ENCODE measurements around the gene PSMD13. TPM values are rescaled to one million over a fixed set of nuclear protein-coding genes. Genes with fewer than 3 reads are reported as not detected.

Gene PSMD13
- total and polyA plus RNA-seq, 4 donors = 48.8 to 56.7 (median 52.8) TPM

DNA sequence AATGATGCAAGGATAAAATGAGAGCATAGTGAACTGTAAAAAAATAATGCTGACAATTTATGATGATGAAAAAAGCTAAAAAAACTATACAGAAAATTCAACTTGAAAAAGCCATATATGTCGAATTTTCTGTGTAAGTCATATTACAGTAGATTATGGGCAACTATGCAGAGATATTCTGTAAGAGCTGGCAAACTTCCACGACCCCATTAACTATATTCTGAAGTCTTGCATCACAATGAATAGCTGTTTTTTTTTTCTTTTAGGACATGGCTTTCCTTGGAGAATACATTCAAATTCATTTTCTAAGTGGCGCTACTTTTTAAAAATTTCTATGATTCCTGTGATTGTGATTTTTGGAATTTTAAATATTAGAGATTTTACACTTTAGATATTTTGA, 18.4 kb downstream of the PSMD13 start:
- peaks cover 6 to 33% (median 14%) of the 10 kb centered on the region in 4 donors for H3K36me3 ChIP-seq (ENCODE audit: control insufficient read depth in 4 of 4, insufficient read depth in 3 of 4, low read depth in 1 of 4, low read length in 3 of 4)
- no peak overlapping the region for H3K27ac ChIP-seq (ENCODE audit: low read depth in 1 of 2, low read length in 2 of 2)
- TF ChIP-seq JUND (IDR thresholded peaks at IDR 0.05) = no peak
- TF ChIP-seq NR2F2 (IDR thresholded peaks at IDR 0.05) = no peak
- no peak for TF ChIP-seq GABPA (IDR thresholded peaks at IDR 0.05 in 1 of 2, conservative IDR thresholded peaks at IDR 0.05 in 1 of 2)
- TF ChIP-seq, protein P1, sequence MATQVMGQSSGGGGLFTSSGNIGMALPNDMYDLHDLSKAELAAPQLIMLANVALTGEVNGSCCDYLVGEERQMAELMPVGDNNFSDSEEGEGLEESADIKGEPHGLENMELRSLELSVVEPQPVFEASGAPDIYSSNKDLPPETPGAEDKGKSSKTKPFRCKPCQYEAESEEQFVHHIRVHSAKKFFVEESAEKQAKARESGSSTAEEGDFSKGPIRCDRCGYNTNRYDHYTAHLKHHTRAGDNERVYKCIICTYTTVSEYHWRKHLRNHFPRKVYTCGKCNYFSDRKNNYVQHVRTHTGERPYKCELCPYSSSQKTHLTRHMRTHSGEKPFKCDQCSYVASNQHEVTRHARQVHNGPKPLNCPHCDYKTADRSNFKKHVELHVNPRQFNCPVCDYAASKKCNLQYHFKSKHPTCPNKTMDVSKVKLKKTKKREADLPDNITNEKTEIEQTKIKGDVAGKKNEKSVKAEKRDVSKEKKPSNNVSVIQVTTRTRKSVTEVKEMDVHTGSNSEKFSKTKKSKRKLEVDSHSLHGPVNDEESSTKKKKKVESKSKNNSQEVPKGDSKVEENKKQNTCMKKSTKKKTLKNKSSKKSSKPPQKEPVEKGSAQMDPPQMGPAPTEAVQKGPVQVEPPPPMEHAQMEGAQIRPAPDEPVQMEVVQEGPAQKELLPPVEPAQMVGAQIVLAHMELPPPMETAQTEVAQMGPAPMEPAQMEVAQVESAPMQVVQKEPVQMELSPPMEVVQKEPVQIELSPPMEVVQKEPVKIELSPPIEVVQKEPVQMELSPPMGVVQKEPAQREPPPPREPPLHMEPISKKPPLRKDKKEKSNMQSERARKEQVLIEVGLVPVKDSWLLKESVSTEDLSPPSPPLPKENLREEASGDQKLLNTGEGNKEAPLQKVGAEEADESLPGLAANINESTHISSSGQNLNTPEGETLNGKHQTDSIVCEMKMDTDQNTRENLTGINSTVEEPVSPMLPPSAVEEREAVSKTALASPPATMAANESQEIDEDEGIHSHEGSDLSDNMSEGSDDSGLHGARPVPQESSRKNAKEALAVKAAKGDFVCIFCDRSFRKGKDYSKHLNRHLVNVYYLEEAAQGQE (IDR thresholded peaks at IDR 0.05) = no peak
- TF ChIP-seq TAF1 (conservative IDR thresholded peaks at IDR 0.05) = no peak
- TF ChIP-seq, protein P2, sequence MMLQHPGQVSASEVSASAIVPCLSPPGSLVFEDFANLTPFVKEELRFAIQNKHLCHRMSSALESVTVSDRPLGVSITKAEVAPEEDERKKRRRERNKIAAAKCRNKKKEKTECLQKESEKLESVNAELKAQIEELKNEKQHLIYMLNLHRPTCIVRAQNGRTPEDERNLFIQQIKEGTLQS (IDR thresholded peaks at IDR 0.05) = no peak
- TF ChIP-seq EGR1 (IDR thresholded peaks at IDR 0.05; ENCODE audit: low read depth in 2 of 2) = no peak
- TF ChIP-seq HNF4A (conservative IDR thresholded peaks at IDR 0.05) = no peak
- no peak for TF ChIP-seq YY1 (IDR thresholded peaks at IDR 0.05)
- no peak for DNase-seq (ENCODE audit: low spot score)
- no peaks in the 10 kb centered on the region for H3K9me3 ChIP-seq (ENCODE audit: control insufficient read depth in 4 of 4, low read length in 3 of 4)
- H3K4me1 ChIP-seq (ENCODE audit: control insufficient read depth in 4 of 4, insufficient read depth in 4 of 4, low read length in 3 of 4) = no peaks in the 10 kb centered on the region
- WGBS = 65% methylated on average over 3 of the region's 3 CpGs
- H3K4me3 ChIP-seq (ENCODE audit: low read depth in 1 of 3, low read length in 3 of 3) = no peak overlapping the region
- H3K9ac ChIP-seq (ENCODE audit: low read depth in 1 of 2, low read length in 2 of 2) = no peak overlapping the region
- H3K27me3 ChIP-seq (ENCODE audit: control insufficient read depth in 4 of 4, insufficient read depth in 4 of 4, low read length in 3 of 4) = no peaks in the 10 kb centered on the region

DNA sequence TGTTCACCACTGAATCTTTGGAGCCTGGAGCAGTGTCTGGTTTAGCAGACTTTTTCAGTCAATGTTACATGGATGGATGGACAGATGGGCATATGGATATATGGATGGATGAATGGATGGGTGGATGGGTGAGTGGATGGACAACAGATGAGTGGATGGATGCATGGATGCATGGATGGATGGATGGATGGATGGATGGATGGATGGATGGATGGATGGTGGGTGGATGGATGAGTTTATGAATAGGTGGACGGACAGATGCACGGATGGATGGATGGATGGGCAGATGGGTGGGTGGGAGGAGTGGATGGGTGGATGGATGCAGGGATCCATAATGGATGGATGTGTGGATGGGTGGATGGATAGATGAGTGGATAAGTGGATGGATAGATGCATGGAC, 19.0 kb downstream of the PSMD13 start:
- no peak overlapping the region for H3K9ac ChIP-seq (ENCODE audit: low read depth in 1 of 2, low read length in 2 of 2)
- H3K4me3 ChIP-seq (ENCODE audit: low read depth in 1 of 3, low read length in 3 of 3) = no peak overlapping the region
- H3K9me3 ChIP-seq (ENCODE audit: control insufficient read depth in 4 of 4, low read length in 3 of 4) = no peaks in the 10 kb centered on the region
- TF ChIP-seq, protein P3, sequence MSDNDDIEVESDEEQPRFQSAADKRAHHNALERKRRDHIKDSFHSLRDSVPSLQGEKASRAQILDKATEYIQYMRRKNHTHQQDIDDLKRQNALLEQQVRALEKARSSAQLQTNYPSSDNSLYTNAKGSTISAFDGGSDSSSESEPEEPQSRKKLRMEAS (IDR thresholded peaks at IDR 0.05) = no peak
- no peak for TF ChIP-seq RAD21 (IDR thresholded peaks at IDR 0.05)
- TF ChIP-seq, protein P1 (IDR thresholded peaks at IDR 0.05) = no peak
- no peak for TF ChIP-seq GABPA (IDR thresholded peaks at IDR 0.05 in 1 of 2, conservative IDR thresholded peaks at IDR 0.05 in 1 of 2)
- TF ChIP-seq RXRA (IDR thresholded peaks at IDR 0.05) = no peak
- no peak for TF ChIP-seq JUND (IDR thresholded peaks at IDR 0.05)
- TF ChIP-seq HNF4G (IDR thresholded peaks at IDR 0.05) = no peak
- no peak for DNase-seq (ENCODE audit: low spot score)
- no peak overlapping the region for H3K27ac ChIP-seq (ENCODE audit: low read depth in 1 of 2, low read length in 2 of 2)
- no peaks in the 10 kb centered on the region for H3K4me1 ChIP-seq (ENCODE audit: control insufficient read depth in 4 of 4, insufficient read depth in 4 of 4, low read length in 3 of 4)
- no peaks in the 10 kb centered on the region for H3K27me3 ChIP-seq (ENCODE audit: control insufficient read depth in 4 of 4, insufficient read depth in 4 of 4, low read length in 3 of 4)
- H3K36me3 ChIP-seq (ENCODE audit: control insufficient read depth in 4 of 4, insufficient read depth in 3 of 4, low read depth in 1 of 4, low read length in 3 of 4) = peaks cover 6 to 28% (median 14%) of the 10 kb centered on the region in 4 donors
- WGBS = 95% methylated on average over 2 of the region's 2 CpGs

All from liver (tissue), 9 donors.